Measurements from ENCODE around the gene SLC7A1.

SLC7A1 gene

GRCh38 chr13:29496241-29496712 lies 99.2 kb downstream of the SLC7A1 start:
- H3K4me1 ChIP-seq = peaks cover 11% of the 10 kb centered on the region
- no peaks in the 10 kb centered on the region for H3K27me3 ChIP-seq
- TF ChIP-seq CTCF (IDR thresholded peaks at IDR 0.05; ENCODE audit: low read depth, low read length) = no peak
- no peak for DNase-seq
- no peaks in the 10 kb centered on the region for H3K36me3 ChIP-seq
- no peaks in the 10 kb centered on the region for H3K9me3 ChIP-seq
- H3K4me3 ChIP-seq (ENCODE audit: low read depth, low read length) = no peak overlapping the region

- DNase-seq = no peak
- Histone ChIP-seq H3K4me1 (peaks cover 11% of the 10 kb centered on the region), H3K27me3 (no peaks in the 10 kb centered on the region), H3K4me3 (ENCODE audit: low read depth, low read length) (no peak overlapping the region), H3K9me3 (no peaks in the 10 kb centered on the region), H3K36me3 (no peaks in the 10 kb centered on the region)
- TF ChIP-seq CTCF (IDR thresholded peaks at IDR 0.05; ENCODE audit: low read depth, low read length) = no peak
These were observed 101.0 kb downstream of the SLC7A1 start for GRCh38 chr13:29494520-29494919.

GRCh38 chr13:29493796-29494195 lies 101.7 kb downstream of the SLC7A1 start:
- Histone ChIP-seq H3K9me3 (no peaks in the 10 kb centered on the region), H3K27me3 (no peaks in the 10 kb centered on the region), H3K4me3 (ENCODE audit: low read depth, low read length) (no peak overlapping the region), H3K36me3 (no peaks in the 10 kb centered on the region), H3K4me1 (peaks cover 9% of the 10 kb centered on the region; the same call in 1 of the 2 replicates)
- TF ChIP-seq CTCF (IDR thresholded peaks at IDR 0.05; ENCODE audit: low read depth, low read length) = no peak
- DNase-seq = no peak

GRCh38 chr13:29491248-29491647 lies 104.2 kb downstream of the SLC7A1 start:
- Histone ChIP-seq H3K27me3 (no peaks in the 10 kb centered on the region), H3K4me1 (peaks cover 9% of the 10 kb centered on the region; the same call in 1 of the 2 replicates), H3K36me3 (no peaks in the 10 kb centered on the region), H3K4me3 (ENCODE audit: low read depth, low read length) (no peak overlapping the region), H3K9me3 (no peaks in the 10 kb centered on the region)
- no peak for TF ChIP-seq CTCF (IDR thresholded peaks at IDR 0.05; ENCODE audit: low read depth, low read length)
- no peak for DNase-seq

GRCh38 chr13:29490561-29490885 lies 105.0 kb downstream of the SLC7A1 start:
- Histone ChIP-seq H3K4me3 (ENCODE audit: low read depth, low read length) (no peak overlapping the region), H3K9me3 (no peaks in the 10 kb centered on the region), H3K36me3 (no peaks in the 10 kb centered on the region), H3K4me1 (peaks cover 9% of the 10 kb centered on the region; the same call in 1 of the 2 replicates), H3K27me3 (no peaks in the 10 kb centered on the region)
- no peak for DNase-seq
- no peak for TF ChIP-seq CTCF (IDR thresholded peaks at IDR 0.05; ENCODE audit: low read depth, low read length)

- Histone ChIP-seq H3K36me3 (no peaks in the 10 kb centered on the region), H3K9me3 (no peaks in the 10 kb centered on the region), H3K27me3 (no peaks in the 10 kb centered on the region), H3K4me1 (peaks cover 14% of the 10 kb centered on the region), H3K4me3 (ENCODE audit: low read depth, low read length) (no peak overlapping the region)
- no peak for DNase-seq
- no peak for TF ChIP-seq CTCF (IDR thresholded peaks at IDR 0.05; ENCODE audit: low read depth, low read length)
These were observed 105.6 kb downstream of the SLC7A1 start for GRCh38 chr13:29489650-29490560.
